HepG2 (cell line): ENCODE results near the gene HOTAIR. TPM values are rescaled to one million over a fixed set of nuclear protein-coding genes. Genes with fewer than 3 reads are reported as not detected.
A peak's percentile ranks its signal among the peaks of the same experiment; 100 is the strongest.

Source experiments
- NR1H2 ChIP-seq: sonication (generic); formaldehyde crosslinking; IDR thresholded peaks from 2 replicates; pipeline ENCODE4 v1.8.1; 2022; ENCODE audit warnings: low read depth, missing genetic modification reagents, borderline replicate concordance
- REXO4 ChIP-seq: sonication (generic); formaldehyde crosslinking; IDR thresholded peaks from 2 replicates; pipeline ENCODE4 v1.8.0; 2022; ENCODE audit warnings: missing genetic modification reagents, mild to moderate bottlenecking, borderline replicate concordance
- SNRNP70 ChIP-seq: fragments of 200-400 bp; formaldehyde crosslinking; IDR thresholded peaks from 2 replicates; pipeline ENCODE4 v1.6.1; 2017; ENCODE audit warnings: mild to moderate bottlenecking, low read depth, low read length, moderate library complexity
- ZNF468 ChIP-seq: sonication (generic); formaldehyde crosslinking; IDR thresholded peaks from 2 replicates; pipeline ENCODE4 v1.8.0; 2022; ENCODE audit warnings: mild to moderate bottlenecking, moderate library complexity, missing genetic modification reagents
- ZNF703 ChIP-seq: sonication (generic); formaldehyde crosslinking; IDR thresholded peaks from 2 replicates; pipeline ENCODE4 v1.5.1; 2020; ENCODE audit warnings: missing genetic modification reagents, mild to moderate bottlenecking, moderate library complexity, borderline replicate concordance
- polyA plus RNA-seq, 8 experiments: library from polyadenylated mRNA; depleted of rRNA in 3 of 8; stranded (reverse) in 7 of 8; unstranded in 1 of 8; fragments of >200 nt; fragmentation: Illumina TruSeq in 4 of 8; extraction: Trizol in 4 of 8; gene quantifications; 2 replicates each; pipeline versions ENCODE4 v1.2.1 to v1.2.3, GENCODE V29; 2011 to 2016; ENCODE audit warnings: low read depth in 4 of 8, missing spikeins in 1 of 8, mixed read lengths in 1 of 8; ENCODE audit not compliant: insufficient read depth in 1 of 8
- total RNA-seq, 5 experiments: library from RNA; depleted of rRNA; stranded (reverse); fragments of >200 nt; fragmentation: Illumina TruSeq; extraction: Trizol; gene quantifications; 2 replicates each; pipeline ENCODE4 v1.2.3, GENCODE V29; 2016; ENCODE audit warnings: low read depth in 1 of 5
- TF ChIP-seq, protein P1 (sequence below): sonication (generic); formaldehyde crosslinking; IDR thresholded peaks from 2 replicates; pipeline ENCODE4 v1.5.0; 2020; ENCODE audit warnings: mild to moderate bottlenecking, missing genetic modification reagents, borderline replicate concordance
- TF ChIP-seq, protein P2 (sequence below), 2 experiments: sonication (generic) in 1 of 2; formaldehyde crosslinking in 1 of 2; IDR thresholded peaks; 2 replicates each; pipeline versions ENCODE4 v1.5.1 to v1.6.1; 2011 to 2020; ENCODE audit warnings: borderline replicate concordance in 1 of 2, low read depth in 1 of 2, low read length in 1 of 2, mild to moderate bottlenecking in 1 of 2, missing genetic modification reagents in 1 of 2, moderate library complexity in 1 of 2
- TF ChIP-seq, protein P3 (sequence below): sonication (generic); formaldehyde crosslinking; IDR thresholded peaks from 2 replicates; pipeline ENCODE4 v1.4.0; 2020; ENCODE audit warnings: missing genetic modification reagents
- TF ChIP-seq, protein P4 (sequence below): sonication (generic); formaldehyde crosslinking; IDR thresholded peaks from 2 replicates; pipeline ENCODE4 v1.4.0; 2020; ENCODE audit warnings: missing genetic modification reagents
- TF ChIP-seq, protein P5 (sequence below): sonication (generic); formaldehyde crosslinking; IDR thresholded peaks from 2 replicates; pipeline ENCODE4 v1.9.0; 2022; ENCODE audit warnings: missing genetic modification reagents, mild to moderate bottlenecking, borderline replicate concordance

HOTAIR gene
- total and polyA plus RNA-seq, 2 of the 13 experiments (the other 11 are each of a cell fraction or from before 2014, with no cell fraction given) = not detected

DNA sequence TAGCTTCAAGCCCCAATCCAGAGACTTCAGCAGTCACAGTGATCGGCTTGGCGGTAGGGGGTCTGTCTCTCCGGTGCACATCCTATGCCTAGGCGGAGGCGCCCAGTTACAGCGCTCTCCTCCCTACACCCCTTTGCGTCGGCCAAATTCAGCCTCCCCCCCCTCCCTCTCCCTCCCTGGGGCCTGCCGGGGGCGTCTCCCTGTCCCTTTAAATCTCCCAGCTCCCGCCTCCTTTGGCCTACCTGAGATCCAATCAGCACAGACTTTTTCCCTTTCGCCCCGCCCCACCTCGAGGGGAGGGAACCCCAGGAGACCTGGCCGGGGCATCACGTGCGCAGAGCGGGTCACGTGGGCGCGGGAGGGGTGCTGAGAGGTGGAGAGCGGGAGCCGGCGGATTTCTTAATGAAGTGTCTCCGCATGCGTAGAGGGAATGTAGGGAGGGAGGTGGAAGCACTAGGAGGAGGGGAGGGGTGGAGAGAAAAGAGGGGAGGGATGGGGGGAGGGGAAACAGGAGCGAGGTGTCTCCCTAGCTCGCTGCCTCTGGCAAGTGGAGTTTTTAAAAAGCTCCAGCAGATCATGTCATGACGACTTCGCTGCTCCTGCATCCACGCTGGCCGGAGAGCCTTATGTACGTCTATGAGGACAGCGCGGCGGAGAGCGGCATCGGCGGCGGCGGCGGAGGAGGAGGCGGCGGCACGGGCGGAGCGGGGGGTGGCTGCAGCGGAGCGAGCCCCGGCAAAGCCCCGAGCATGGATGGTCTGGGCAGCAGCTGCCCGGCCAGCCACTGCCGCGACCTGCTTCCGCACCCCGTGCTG is 36.2 kb downstream of the HOTAIR start, which contains the start of gene HOXC13 (continued):
- no peak for TF ChIP-seq NR1H2 (CRISPR knock-in tag)
- TF ChIP-seq, protein P1, sequence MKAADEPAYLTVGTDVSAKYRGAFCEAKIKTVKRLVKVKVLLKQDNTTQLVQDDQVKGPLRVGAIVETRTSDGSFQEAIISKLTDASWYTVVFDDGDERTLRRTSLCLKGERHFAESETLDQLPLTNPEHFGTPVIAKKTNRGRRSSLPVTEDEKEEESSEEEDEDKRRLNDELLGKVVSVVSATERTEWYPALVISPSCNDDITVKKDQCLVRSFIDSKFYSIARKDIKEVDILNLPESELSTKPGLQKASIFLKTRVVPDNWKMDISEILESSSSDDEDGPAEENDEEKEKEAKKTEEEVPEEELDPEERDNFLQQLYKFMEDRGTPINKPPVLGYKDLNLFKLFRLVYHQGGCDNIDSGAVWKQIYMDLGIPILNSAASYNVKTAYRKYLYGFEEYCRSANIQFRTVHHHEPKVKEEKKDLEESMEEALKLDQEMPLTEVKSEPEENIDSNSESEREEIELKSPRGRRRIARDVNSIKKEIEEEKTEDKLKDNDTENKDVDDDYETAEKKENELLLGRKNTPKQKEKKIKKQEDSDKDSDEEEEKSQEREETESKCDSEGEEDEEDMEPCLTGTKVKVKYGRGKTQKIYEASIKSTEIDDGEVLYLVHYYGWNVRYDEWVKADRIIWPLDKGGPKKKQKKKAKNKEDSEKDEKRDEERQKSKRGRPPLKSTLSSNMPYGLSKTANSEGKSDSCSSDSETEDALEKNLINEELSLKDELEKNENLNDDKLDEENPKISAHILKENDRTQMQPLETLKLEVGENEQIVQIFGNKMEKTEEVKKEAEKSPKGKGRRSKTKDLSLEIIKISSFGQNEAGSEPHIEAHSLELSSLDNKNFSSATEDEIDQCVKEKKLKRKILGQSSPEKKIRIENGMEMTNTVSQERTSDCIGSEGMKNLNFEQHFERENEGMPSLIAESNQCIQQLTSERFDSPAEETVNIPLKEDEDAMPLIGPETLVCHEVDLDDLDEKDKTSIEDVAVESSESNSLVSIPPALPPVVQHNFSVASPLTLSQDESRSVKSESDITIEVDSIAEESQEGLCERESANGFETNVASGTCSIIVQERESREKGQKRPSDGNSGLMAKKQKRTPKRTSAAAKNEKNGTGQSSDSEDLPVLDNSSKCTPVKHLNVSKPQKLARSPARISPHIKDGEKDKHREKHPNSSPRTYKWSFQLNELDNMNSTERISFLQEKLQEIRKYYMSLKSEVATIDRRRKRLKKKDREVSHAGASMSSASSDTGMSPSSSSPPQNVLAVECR = no peak
- TF ChIP-seq, protein P2, sequence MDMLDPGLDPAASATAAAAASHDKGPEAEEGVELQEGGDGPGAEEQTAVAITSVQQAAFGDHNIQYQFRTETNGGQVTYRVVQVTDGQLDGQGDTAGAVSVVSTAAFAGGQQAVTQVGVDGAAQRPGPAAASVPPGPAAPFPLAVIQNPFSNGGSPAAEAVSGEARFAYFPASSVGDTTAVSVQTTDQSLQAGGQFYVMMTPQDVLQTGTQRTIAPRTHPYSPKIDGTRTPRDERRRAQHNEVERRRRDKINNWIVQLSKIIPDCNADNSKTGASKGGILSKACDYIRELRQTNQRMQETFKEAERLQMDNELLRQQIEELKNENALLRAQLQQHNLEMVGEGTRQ (IDR thresholded peaks at IDR 0.05; ENCODE audit: low read depth, low read length) = peak; percentile 88
- TF ChIP-seq, protein P2 (CRISPR knock-in tag; IDR thresholded peaks at IDR 0.05; ENCODE audit: borderline replicate concordance) = peak; percentile 71; the same call in 1 of the 2 replicates
- no peak for TF ChIP-seq ZNF703 (CRISPR knock-in tag)
- TF ChIP-seq, protein P3, sequence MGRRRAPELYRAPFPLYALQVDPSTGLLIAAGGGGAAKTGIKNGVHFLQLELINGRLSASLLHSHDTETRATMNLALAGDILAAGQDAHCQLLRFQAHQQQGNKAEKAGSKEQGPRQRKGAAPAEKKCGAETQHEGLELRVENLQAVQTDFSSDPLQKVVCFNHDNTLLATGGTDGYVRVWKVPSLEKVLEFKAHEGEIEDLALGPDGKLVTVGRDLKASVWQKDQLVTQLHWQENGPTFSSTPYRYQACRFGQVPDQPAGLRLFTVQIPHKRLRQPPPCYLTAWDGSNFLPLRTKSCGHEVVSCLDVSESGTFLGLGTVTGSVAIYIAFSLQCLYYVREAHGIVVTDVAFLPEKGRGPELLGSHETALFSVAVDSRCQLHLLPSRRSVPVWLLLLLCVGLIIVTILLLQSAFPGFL (CRISPR knock-in tag) = no peak
- no peak for TF ChIP-seq REXO4
- no peak for TF ChIP-seq SNRNP70
- TF ChIP-seq, protein P4, sequence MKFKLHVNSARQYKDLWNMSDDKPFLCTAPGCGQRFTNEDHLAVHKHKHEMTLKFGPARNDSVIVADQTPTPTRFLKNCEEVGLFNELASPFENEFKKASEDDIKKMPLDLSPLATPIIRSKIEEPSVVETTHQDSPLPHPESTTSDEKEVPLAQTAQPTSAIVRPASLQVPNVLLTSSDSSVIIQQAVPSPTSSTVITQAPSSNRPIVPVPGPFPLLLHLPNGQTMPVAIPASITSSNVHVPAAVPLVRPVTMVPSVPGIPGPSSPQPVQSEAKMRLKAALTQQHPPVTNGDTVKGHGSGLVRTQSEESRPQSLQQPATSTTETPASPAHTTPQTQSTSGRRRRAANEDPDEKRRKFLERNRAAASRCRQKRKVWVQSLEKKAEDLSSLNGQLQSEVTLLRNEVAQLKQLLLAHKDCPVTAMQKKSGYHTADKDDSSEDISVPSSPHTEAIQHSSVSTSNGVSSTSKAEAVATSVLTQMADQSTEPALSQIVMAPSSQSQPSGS = no peak
- TF ChIP-seq, protein P5, sequence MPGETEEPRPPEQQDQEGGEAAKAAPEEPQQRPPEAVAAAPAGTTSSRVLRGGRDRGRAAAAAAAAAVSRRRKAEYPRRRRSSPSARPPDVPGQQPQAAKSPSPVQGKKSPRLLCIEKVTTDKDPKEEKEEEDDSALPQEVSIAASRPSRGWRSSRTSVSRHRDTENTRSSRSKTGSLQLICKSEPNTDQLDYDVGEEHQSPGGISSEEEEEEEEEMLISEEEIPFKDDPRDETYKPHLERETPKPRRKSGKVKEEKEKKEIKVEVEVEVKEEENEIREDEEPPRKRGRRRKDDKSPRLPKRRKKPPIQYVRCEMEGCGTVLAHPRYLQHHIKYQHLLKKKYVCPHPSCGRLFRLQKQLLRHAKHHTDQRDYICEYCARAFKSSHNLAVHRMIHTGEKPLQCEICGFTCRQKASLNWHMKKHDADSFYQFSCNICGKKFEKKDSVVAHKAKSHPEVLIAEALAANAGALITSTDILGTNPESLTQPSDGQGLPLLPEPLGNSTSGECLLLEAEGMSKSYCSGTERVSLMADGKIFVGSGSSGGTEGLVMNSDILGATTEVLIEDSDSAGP (CRISPR knock-in tag) = peak; percentile 92
- no peak for TF ChIP-seq ZNF468
